Bronchial epithelial cell (primary cell): ENCODE results near the gene ATG4A. TPM values are rescaled to one million over a fixed set of nuclear protein-coding genes. Genes with fewer than 3 reads are reported as not detected.

Experiments
- DNase-seq: peaks from one replicate; pipeline ENCODE4 v3.0.0-alpha.2; 2010; ENCODE audit warnings: low read depth
- FAIRE-seq: peaks from 2 replicates; lab custom pipeline; 2011; peaks lifted over from hg19 to GRCh38; lab: Jason Lieb, UNC
- H3K27me3 ChIP-seq: 2 replicates; pipeline ENCODE4 v1.5.1; 2011; ENCODE audit warnings: low read length; ENCODE audit not compliant: control insufficient read depth, insufficient read depth
- H3K36me3 ChIP-seq: 2 replicates; pipeline ENCODE4 v1.5.1; 2011; ENCODE audit warnings: low read length; ENCODE audit not compliant: control insufficient read depth, insufficient read depth
- H3K4me3 ChIP-seq: 2 replicates; pipeline ENCODE4 v1.5.1; 2011; ENCODE audit warnings: mild to moderate bottlenecking, low read depth, low read length, control low read depth
- CTCF ChIP-seq: IDR thresholded peaks from 2 replicates; pipeline ENCODE4 v1.5.1; 2011; ENCODE audit warnings: mild to moderate bottlenecking, moderate library complexity, low read length, control low read depth, inconsistent platforms; ENCODE audit not compliant: insufficient read depth, severe bottlenecking
- total RNA-seq: library from RNA; depleted of rRNA; stranded (reverse); fragments of >200 nt; gene quantifications from 2 replicates; pipeline ENCODE4 v1.2.1, GENCODE V29; 2014

The ATG4A gene
- total RNA-seq, result 12.4 and 19.5 TPM in 2 replicates

GRCh38 chrX:108091264-108091877, at the start of gene ATG4A, which contains the start of gene PSMD10:
Gene ATG4A (plus strand): TSS chrX:108091778. CDS start chrX:108091827, 49 bp downstream.
Gene PSMD10 (minus strand): TSS chrX:108091542. CDS start chrX:108091520, 22 bp downstream.
- peak; percentile 92 for DNase-seq
- Histone ChIP-seq H3K36me3 (no peaks in the 10 kb centered on the region), H3K27me3 (no peaks in the 10 kb centered on the region), H3K4me3 (peak within 1 kb of the TSS; percentile 64)
- TF ChIP-seq CTCF, result no peak
- no peak for FAIRE-seq

- TF ChIP-seq CTCF, result no peak
- no peaks in the 10 kb centered on the region for H3K36me3 ChIP-seq
- FAIRE-seq, result no peak
These were observed 46.9 kb upstream of the ATG4A start, which contains the start of gene VSIG1 for GRCh38 chrX:108044554-108045256. Gene VSIG1 (plus strand): TSS chrX:108045065. CDS start chrX:108045131, 66 bp downstream.

GRCh38 chrX:108049649-108050048, 41.9 kb upstream of the ATG4A start:
- no peak for TF ChIP-seq CTCF
- H3K27me3 ChIP-seq, result no peaks in the 10 kb centered on the region
- H3K4me3 ChIP-seq, result no peak overlapping the region
- no peak for FAIRE-seq
- no peaks in the 10 kb centered on the region for H3K36me3 ChIP-seq
- DNase-seq, result no peak

More at GRCh38 chrX:108044554-108045256, 46.9 kb upstream of the ATG4A start, which contains the start of gene VSIG1:
- no peaks in the 10 kb centered on the region for H3K27me3 ChIP-seq
- no peak within 1 kb of the TSS for H3K4me3 ChIP-seq
- no peak for DNase-seq

- no peak for FAIRE-seq
- no peak for DNase-seq
- Histone ChIP-seq H3K36me3 (no peaks in the 10 kb centered on the region), H3K27me3 (no peaks in the 10 kb centered on the region), H3K4me3 (no peak overlapping the region)
- no peak for TF ChIP-seq CTCF
These were observed 38.4 kb upstream of the ATG4A start for GRCh38 chrX:108053218-108053617.

GRCh38 chrX:108055546-108055945, 36.0 kb upstream of the ATG4A start:
- no peak for FAIRE-seq

More at GRCh38 chrX:108055546-108055945, 36.0 kb upstream of the ATG4A start:
- no peak for TF ChIP-seq CTCF
- Histone ChIP-seq H3K36me3 (no peaks in the 10 kb centered on the region), H3K27me3 (no peaks in the 10 kb centered on the region), H3K4me3 (no peak overlapping the region)
- DNase-seq, result no peak
